Ecto neural progenitor cell (in vitro differentiated cells): ENCODE measurements around the gene IFIT1B.
A peak's percentile ranks its signal among the peaks of the same experiment; 100 is the strongest.

Experiments used
- DNase-seq: peaks from one replicate; pipeline ENCODE4 v3.0.0-alpha.2; 2018; ENCODE audit warnings: low spot score

The IFIT1B gene

GRCh38 chr10:89413398-89413912 lies 35.6 kb downstream of the IFIT1B start:
- no peak for DNase-seq

GRCh38 chr10:89414146-89414878 lies 36.5 kb downstream of the IFIT1B start, which contains the start of gene IFIT5:
TSS of gene IFIT5 (plus strand) at chr10:89414568. CDS start at chr10:89414799, 231 bp downstream.
- DNase-seq = peak; percentile 84

- DNase-seq = no peak
Measured at GRCh38 chr10:89414879-89415821, 37.3 kb downstream of the IFIT1B start.

GRCh38 chr10:89416465-89416864 lies 38.6 kb downstream of the IFIT1B start:
- DNase-seq = no peak

GRCh38 chr10:89419548-89419947 lies 41.7 kb downstream of the IFIT1B start:
- no peak for DNase-seq

- no peak for DNase-seq
Measured at GRCh38 chr10:89421018-89421476, 43.2 kb downstream of the IFIT1B start.

- DNase-seq = no peak
Measured at GRCh38 chr10:89425000-89425399, 47.1 kb downstream of the IFIT1B start.

GRCh38 chr10:89426230-89426868 lies 48.5 kb downstream of the IFIT1B start:
- no peak for DNase-seq

- DNase-seq = no peak
Measured at GRCh38 chr10:89427629-89428028, 49.8 kb downstream of the IFIT1B start.

GRCh38 chr10:89428877-89429276 lies 51.0 kb downstream of the IFIT1B start:
- DNase-seq = no peak

GRCh38 chr10:89431977-89432376 lies 54.1 kb downstream of the IFIT1B start:
- no peak for DNase-seq
